Activated naive CD8-positive, alpha-beta T cell treated with anti-CD3 and anti-CD28 coated beads, Interleukin-2, amount 50 U/mL, for 24 hours (primary cell): ENCODE data around the gene SPACDR.

ENCODE experiments used
- ATAC-seq: fragments of 150-1000 bp; cut with Tn5 transposase; one replicate; pipeline ENCODE4 v1.10.0; 2021
- DNase-seq: peaks from one replicate; pipeline ENCODE4 v3.0.0; 2021
- H3K27ac Mint-ChIP-seq: one replicate; pipeline ENCODE4 v1.8.0; 2021; ENCODE audit warnings: mild to moderate bottlenecking, mixed read lengths
- H3K27me3 Mint-ChIP-seq: one replicate; pipeline ENCODE4 v1.8.0; 2021; ENCODE audit warnings: mixed read lengths
- H3K36me3 Mint-ChIP-seq: one replicate; pipeline ENCODE4 v1.8.0; 2021; ENCODE audit warnings: low read depth, mixed read lengths
- H3K4me1 Mint-ChIP-seq: one replicate; pipeline ENCODE4 v1.8.0; 2021; ENCODE audit warnings: mixed read lengths
- H3K4me3 Mint-ChIP-seq: one replicate; pipeline ENCODE4 v1.8.0; 2021; ENCODE audit warnings: mild to moderate bottlenecking, moderate library complexity, mixed read lengths
- H3K9me3 Mint-ChIP-seq: one replicate; pipeline ENCODE4 v1.8.0; 2021; ENCODE audit warnings: mixed read lengths

The SPACDR gene

GRCh38 chr7:100437150-100438100 lies 26.6 kb downstream of the SPACDR start:
- peaks cover 33% of the 10 kb centered on the region for H3K36me3 Mint-ChIP-seq
- H3K4me1 Mint-ChIP-seq, result peaks cover 33% of the 10 kb centered on the region
- H3K27me3 Mint-ChIP-seq, result no peaks in the 10 kb centered on the region
- no peak for ATAC-seq
- DNase-seq, result no peak
- peak overlapping the region; percentile 89 for H3K4me3 Mint-ChIP-seq
- H3K27ac Mint-ChIP-seq, result no peak overlapping the region
- H3K9me3 Mint-ChIP-seq, result no peaks in the 10 kb centered on the region

- DNase-seq, result peak; percentile 48
- Mint-ChIP-seq H3K4me3 (peak overlapping the region; percentile 94), H3K4me1 (peaks cover 46% of the 10 kb centered on the region), H3K36me3 (peaks cover 46% of the 10 kb centered on the region), H3K27ac (peak overlapping the region; percentile 94), H3K9me3 (no peaks in the 10 kb centered on the region), H3K27me3 (no peaks in the 10 kb centered on the region)
- ATAC-seq, result peak; percentile 8
Measured at GRCh38 chr7:100435401-100436304, 28.4 kb downstream of the SPACDR start.

GRCh38 chr7:100434297-100435144 lies 29.5 kb downstream of the SPACDR start:
- Mint-ChIP-seq H3K4me1 (peaks cover 52% of the 10 kb centered on the region), H3K36me3 (peaks cover 51% of the 10 kb centered on the region), H3K27me3 (peaks cover 2% of the 10 kb centered on the region), H3K4me3 (peak overlapping the region; percentile 94), H3K27ac (peak overlapping the region; percentile 94), H3K9me3 (peaks cover under 1% of the 10 kb centered on the region)
- ATAC-seq (no peak), DNase-seq (no peak)

- Mint-ChIP-seq H3K4me3 (peak overlapping the region; percentile 94), H3K27me3 (peaks cover 8% of the 10 kb centered on the region), H3K9me3 (peaks cover 5% of the 10 kb centered on the region), H3K4me1 (peaks cover 59% of the 10 kb centered on the region), H3K27ac (peak overlapping the region; percentile 80), H3K36me3 (peaks cover 56% of the 10 kb centered on the region)
- no peak for DNase-seq
- ATAC-seq, result no peak
Measured at GRCh38 chr7:100433592-100434296, 30.3 kb downstream of the SPACDR start.

GRCh38 chr7:100433276-100433591 lies 30.8 kb downstream of the SPACDR start:
- Mint-ChIP-seq H3K4me1 (peaks cover 65% of the 10 kb centered on the region), H3K4me3 (peak overlapping the region; percentile 94), H3K27me3 (peaks cover 10% of the 10 kb centered on the region), H3K36me3 (peaks cover 58% of the 10 kb centered on the region), H3K9me3 (peaks cover 5% of the 10 kb centered on the region), H3K27ac (peak overlapping the region; percentile 80)
- ATAC-seq (no peak), DNase-seq (no peak)

GRCh38 chr7:100432621-100433275 lies 31.3 kb downstream of the SPACDR start:
- H3K4me1 Mint-ChIP-seq, result peaks cover 69% of the 10 kb centered on the region
- peaks cover 10% of the 10 kb centered on the region for H3K27me3 Mint-ChIP-seq
- H3K27ac Mint-ChIP-seq, result peak overlapping the region; percentile 80
- ATAC-seq, result no peak
- peaks cover 5% of the 10 kb centered on the region for H3K9me3 Mint-ChIP-seq
- DNase-seq, result no peak
- H3K36me3 Mint-ChIP-seq, result peaks cover 62% of the 10 kb centered on the region
- peak overlapping the region; percentile 88 for H3K4me3 Mint-ChIP-seq

- H3K36me3 Mint-ChIP-seq, result peaks cover 62% of the 10 kb centered on the region
- H3K4me1 Mint-ChIP-seq, result peaks cover 69% of the 10 kb centered on the region
Measured at GRCh38 chr7:100432053-100432452, 32.0 kb downstream of the SPACDR start.

GRCh38 chr7:100431286-100431735 lies 32.7 kb downstream of the SPACDR start:
- peaks cover 66% of the 10 kb centered on the region for H3K4me1 Mint-ChIP-seq
- H3K27me3 Mint-ChIP-seq, result peaks cover 10% of the 10 kb centered on the region
- DNase-seq (no peak), ATAC-seq (no peak)
- peaks cover 61% of the 10 kb centered on the region for H3K36me3 Mint-ChIP-seq
- peak overlapping the region; percentile 88 for H3K4me3 Mint-ChIP-seq
- H3K9me3 Mint-ChIP-seq, result peaks cover 5% of the 10 kb centered on the region
- H3K27ac Mint-ChIP-seq, result peak overlapping the region; percentile 75

More at GRCh38 chr7:100432053-100432452, 32.0 kb downstream of the SPACDR start:
- Mint-ChIP-seq H3K9me3 (peaks cover 5% of the 10 kb centered on the region), H3K27ac (peak overlapping the region; percentile 75), H3K4me3 (peak overlapping the region; percentile 88), H3K27me3 (peaks cover 10% of the 10 kb centered on the region)
- no peak for ATAC-seq
- no peak for DNase-seq

- Mint-ChIP-seq H3K4me3 (peak overlapping the region; percentile 88), H3K27ac (peak overlapping the region; percentile 90), H3K36me3 (peaks cover 59% of the 10 kb centered on the region), H3K9me3 (peaks cover 5% of the 10 kb centered on the region), H3K27me3 (peaks cover 10% of the 10 kb centered on the region), H3K4me1 (peaks cover 64% of the 10 kb centered on the region)
- ATAC-seq (no peak), DNase-seq (peak; percentile 51)
Measured at GRCh38 chr7:100430493-100431285, 33.4 kb downstream of the SPACDR start.

- Mint-ChIP-seq H3K4me1 (peaks cover 61% of the 10 kb centered on the region), H3K36me3 (peaks cover 53% of the 10 kb centered on the region), H3K9me3 (peaks cover 5% of the 10 kb centered on the region), H3K4me3 (peak within 1 kb of the TSS; percentile 99), H3K27me3 (peaks cover 10% of the 10 kb centered on the region), H3K27ac (peak within 1 kb of the TSS; percentile 100)
- DNase-seq (peak; percentile 98), ATAC-seq (peak; percentile 42)
Measured at GRCh38 chr7:100429637-100430492, 34.2 kb downstream of the SPACDR start, which contains the start of gene MEPCE. Gene MEPCE (plus strand): TSS chr7:100429831. CDS start chr7:100430019, 188 bp downstream.

- Mint-ChIP-seq H3K9me3 (peaks cover 5% of the 10 kb centered on the region), H3K27me3 (peaks cover 10% of the 10 kb centered on the region), H3K4me3 (peak overlapping the region; percentile 99), H3K27ac (peak overlapping the region; percentile 100), H3K36me3 (peaks cover 45% of the 10 kb centered on the region), H3K4me1 (peaks cover 53% of the 10 kb centered on the region)
- ATAC-seq (peak; percentile 50), DNase-seq (peak; percentile 100)
Measured at GRCh38 chr7:100428967-100429636, 35.0 kb downstream of the SPACDR start.
